ENCODE results near the gene AQR.
A peak's percentile ranks its signal among the peaks of the same experiment; 100 is the strongest.
"Not testable (repeated sequence)": the region's sequence is repeated elsewhere in the genome, so short reads cannot be mapped to it uniquely, and the experiment has no call there.

AQR gene

GRCh38 chr15:34969340-34970097 lies at the start of gene AQR:
Gene AQR, minus strand, starts transcription at chr15:34969742. Its CDS starts 129 bp downstream, at chr15:34969613.
- peak; percentile 92 for DNase-seq

- no peak for DNase-seq
Observed at GRCh38 chr15:35014241-35014640, 44.7 kb upstream of the AQR start.

GRCh38 chr15:35013370-35013769 lies 43.8 kb upstream of the AQR start:
- no peak for DNase-seq

- DNase-seq, result no peak
Observed at GRCh38 chr15:35007397-35007796, 37.9 kb upstream of the AQR start.

- no peak for DNase-seq
Observed at GRCh38 chr15:35005933-35006332, 36.4 kb upstream of the AQR start.

- no peak for DNase-seq
Observed at GRCh38 chr15:35003928-35004327, 34.4 kb upstream of the AQR start.

GRCh38 chr15:35000511-35000910 lies 31.0 kb upstream of the AQR start:
- no peak for DNase-seq

- DNase-seq, result no peak
Observed at GRCh38 chr15:34999906-35000305, 30.4 kb upstream of the AQR start.

- DNase-seq, result no peak
Observed at GRCh38 chr15:34994925-34995324, 25.4 kb upstream of the AQR start.

GRCh38 chr15:34993877-34994276 lies 24.3 kb upstream of the AQR start:
- DNase-seq, result no peak

- no peak for DNase-seq
Observed at GRCh38 chr15:34993412-34993811, 23.9 kb upstream of the AQR start.

- DNase-seq, result peak; percentile 64
Observed at GRCh38 chr15:34988027-34988902, 18.7 kb upstream of the AQR start, which contains the start of gene ZNF770. Gene ZNF770, minus strand, starts transcription at chr15:34988287. Its CDS starts 4,853 bp downstream, at chr15:34983434.

GRCh38 chr15:34987609-34988026 lies 18.1 kb upstream of the AQR start:
- DNase-seq, result peak; percentile 31

- DNase-seq, result no peak
Observed at GRCh38 chr15:34986771-34987480, 17.4 kb upstream of the AQR start.

- no peak for DNase-seq
Observed at GRCh38 chr15:34986326-34986725, 16.8 kb upstream of the AQR start.

- DNase-seq, result no peak
Observed at GRCh38 chr15:34984889-34985630, 15.5 kb upstream of the AQR start.

GRCh38 chr15:34976743-34977142 lies 7.2 kb upstream of the AQR start:
- DNase-seq, result no peak

- DNase-seq, result no peak
Observed at GRCh38 chr15:34976073-34976472, 6.5 kb upstream of the AQR start.

GRCh38 chr15:34973512-34973911 lies 4.0 kb upstream of the AQR start:
- no peak for DNase-seq

GRCh38 chr15:34970098-34970643 lies 629 bp upstream of the AQR start:
- not testable (repeated sequence) for DNase-seq

- no peak for DNase-seq
Observed at GRCh38 chr15:34964277-34964676, 5.3 kb downstream of the AQR start.

GRCh38 chr15:34953851-34954250 lies 15.7 kb downstream of the AQR start:
- DNase-seq, result no peak

Measured in NCI-H1092 treated with DMSO at 0.1 percent for 48 hours (cell line).